ENCODE data around the gene SCN8A. TPM values are rescaled to one million over a fixed set of nuclear protein-coding genes. Genes with fewer than 3 reads are reported as not detected.
A peak's percentile ranks its signal among the peaks of the same experiment; 100 is the strongest.
"Not testable (repeated sequence)": the region's sequence is repeated elsewhere in the genome, so short reads cannot be mapped to it uniquely, and the experiment has no call there.

Gene SCN8A
- total RNA-seq, 1 donor from 2014 or later = 1.3 TPM

DNA sequence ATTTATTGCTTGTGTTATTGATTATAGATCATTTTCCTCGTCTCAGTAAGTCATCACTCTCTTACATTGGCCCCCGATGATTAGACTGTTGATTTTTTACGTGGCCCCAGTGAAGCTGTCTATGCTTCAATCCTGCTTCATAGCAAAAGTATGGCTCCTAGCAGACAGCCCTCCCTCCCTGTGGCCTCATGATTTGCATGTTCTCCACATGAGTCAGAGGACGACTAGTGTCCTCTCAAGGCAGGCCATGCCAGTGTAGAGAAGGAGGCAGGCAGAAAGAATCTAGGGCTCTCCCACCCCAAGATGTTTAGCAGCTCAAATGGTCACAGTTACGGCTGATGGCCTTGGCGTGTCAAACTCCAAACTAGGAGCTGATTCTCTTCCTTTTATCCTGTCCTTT lies 197.8 kb downstream of the SCN8A start:
- no peaks in the 10 kb centered on the region for H3K36me3 ChIP-seq (ENCODE audit: control insufficient read depth, insufficient read depth, low read length)
- peak; percentile 42 for DNase-seq (ENCODE audit: low read depth)
- TF ChIP-seq CTCF (IDR thresholded peaks at IDR 0.05; ENCODE audit: insufficient read depth, low read length, poor library complexity, severe bottlenecking) = no peak
- H3K4me3 ChIP-seq (ENCODE audit: low read depth, low read length) = no peak overlapping the region
- no peaks in the 10 kb centered on the region for H3K27me3 ChIP-seq (ENCODE audit: control insufficient read depth, insufficient read depth, low read length)

DNA sequence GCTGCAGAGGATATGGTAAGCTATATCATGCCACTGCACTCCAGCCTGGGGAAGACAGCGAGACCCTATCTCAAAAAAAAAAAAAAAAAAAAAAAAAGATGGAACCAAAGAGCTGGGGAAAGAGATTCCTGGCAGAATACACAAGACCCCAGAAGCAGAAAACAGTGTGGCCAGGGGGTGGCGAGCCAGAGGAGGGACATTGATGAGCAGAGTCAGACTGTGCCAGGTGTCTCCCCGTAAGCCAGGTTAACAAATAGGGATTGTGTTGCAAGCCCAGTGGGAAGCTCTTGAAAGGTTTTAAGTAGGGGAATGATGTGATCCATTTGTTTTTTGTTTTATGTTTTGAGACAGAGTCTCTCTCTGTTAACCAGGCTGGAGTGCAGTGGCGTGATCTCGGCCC lies 201.4 kb downstream of the SCN8A start:
- no peak for TF ChIP-seq CTCF (IDR thresholded peaks at IDR 0.05; ENCODE audit: insufficient read depth, low read length, poor library complexity, severe bottlenecking)
- DNase-seq (ENCODE audit: low read depth) = no peak
- H3K4me3 ChIP-seq (ENCODE audit: low read depth, low read length) = no peak overlapping the region
- H3K36me3 ChIP-seq (ENCODE audit: control insufficient read depth, insufficient read depth, low read length) = no peaks in the 10 kb centered on the region
- no peaks in the 10 kb centered on the region for H3K27me3 ChIP-seq (ENCODE audit: control insufficient read depth, insufficient read depth, low read length)

DNA sequence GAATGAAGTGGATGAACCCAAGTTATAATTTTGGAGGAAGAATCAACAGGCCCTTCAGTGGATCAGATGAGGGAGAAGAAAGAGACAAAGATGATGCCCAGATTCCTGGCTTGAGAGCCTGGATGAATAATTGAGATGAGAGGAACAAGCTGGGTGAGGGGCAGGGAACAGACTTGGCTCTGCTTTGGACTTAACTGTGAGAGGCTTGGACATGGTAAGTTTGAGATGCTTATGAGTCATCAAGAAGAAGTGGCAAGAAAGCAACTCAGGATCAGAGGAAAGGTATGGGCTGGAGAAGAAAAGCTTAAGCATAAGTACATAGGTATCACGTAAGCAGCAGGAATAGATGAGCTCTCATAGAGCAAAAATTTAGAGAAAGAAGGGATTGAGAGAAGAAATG lies 202.2 kb downstream of the SCN8A start:
- Histone ChIP-seq H3K36me3 (ENCODE audit: control insufficient read depth, insufficient read depth, low read length) (no peaks in the 10 kb centered on the region), H3K4me3 (ENCODE audit: low read depth, low read length) (no peak overlapping the region), H3K27me3 (ENCODE audit: control insufficient read depth, insufficient read depth, low read length) (no peaks in the 10 kb centered on the region)
- TF ChIP-seq CTCF (IDR thresholded peaks at IDR 0.05; ENCODE audit: insufficient read depth, low read length, poor library complexity, severe bottlenecking) = no peak
- DNase-seq (ENCODE audit: low read depth) = no peak

DNA sequence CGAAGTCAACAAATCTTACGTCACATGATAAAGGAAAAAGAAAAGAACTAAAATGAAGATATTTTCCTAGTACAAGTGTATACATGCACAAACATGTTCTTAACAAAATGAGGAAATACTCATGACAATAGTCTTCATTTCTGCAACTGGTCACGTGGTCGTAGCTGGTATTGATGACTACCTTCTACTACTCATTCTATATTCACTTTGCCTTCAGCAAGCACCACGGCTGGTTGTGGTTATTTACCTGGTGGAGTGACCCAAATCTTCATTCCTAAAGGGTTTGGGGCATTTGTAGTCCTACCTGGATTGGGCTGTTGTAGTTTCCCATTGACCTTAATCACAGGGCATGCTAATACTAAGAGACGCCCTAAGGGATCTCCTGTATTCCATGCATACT lies 206.3 kb downstream of the SCN8A start:
- no peak for TF ChIP-seq CTCF (IDR thresholded peaks at IDR 0.05; ENCODE audit: insufficient read depth, low read length, poor library complexity, severe bottlenecking)
- DNase-seq (ENCODE audit: low read depth) = no peak
- Histone ChIP-seq H3K4me3 (ENCODE audit: low read depth, low read length) (no peak overlapping the region), H3K27me3 (ENCODE audit: control insufficient read depth, insufficient read depth, low read length) (no peaks in the 10 kb centered on the region), H3K36me3 (ENCODE audit: control insufficient read depth, insufficient read depth, low read length) (no peaks in the 10 kb centered on the region)

- not testable (repeated sequence) for H3K36me3 ChIP-seq (ENCODE audit: control insufficient read depth, insufficient read depth, low read length); H3K27me3 ChIP-seq (ENCODE audit: control insufficient read depth, insufficient read depth, low read length); H3K4me3 ChIP-seq (ENCODE audit: low read depth, low read length); DNase-seq (ENCODE audit: low read depth)
Measured at GRCh38 chr12:51798051-51798450, 207.0 kb downstream of the SCN8A start.

GRCh38 chr12:51798501-51798900 lies 207.5 kb downstream of the SCN8A start:
- TF ChIP-seq CTCF (IDR thresholded peaks at IDR 0.05; ENCODE audit: insufficient read depth, low read length, poor library complexity, severe bottlenecking) = no peak
- no peaks in the 10 kb centered on the region for H3K27me3 ChIP-seq (ENCODE audit: control insufficient read depth, insufficient read depth, low read length)
- H3K4me3 ChIP-seq (ENCODE audit: low read depth, low read length) = no peak overlapping the region
- no peak for DNase-seq (ENCODE audit: low read depth)
- H3K36me3 ChIP-seq (ENCODE audit: control insufficient read depth, insufficient read depth, low read length) = no peaks in the 10 kb centered on the region
